Measurements from ENCODE around the gene PDE8B.

PDE8B gene

DNA sequence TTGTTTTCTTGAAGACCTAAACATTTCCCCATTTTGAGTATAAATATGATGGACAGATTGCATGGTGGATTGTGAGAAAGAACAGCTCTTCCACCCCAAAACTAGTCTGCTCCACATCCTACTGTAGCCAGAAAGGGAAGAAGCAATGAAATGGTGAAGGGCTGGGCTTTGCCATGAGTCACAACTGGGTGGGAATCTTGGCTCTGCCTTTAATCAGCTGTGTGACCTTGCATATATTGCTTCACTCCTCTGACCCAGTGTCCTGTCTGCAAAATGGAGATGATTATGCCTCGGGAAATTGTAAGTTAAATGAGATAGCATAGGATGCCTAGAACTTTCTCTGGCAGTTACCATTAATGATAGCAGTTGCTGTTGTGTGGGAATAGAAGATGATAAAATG, 101.9 kb downstream of the PDE8B start:
- intact Hi-C loops (cut with DNase I) = no loop called here
- DNase-seq = no peak

DNA sequence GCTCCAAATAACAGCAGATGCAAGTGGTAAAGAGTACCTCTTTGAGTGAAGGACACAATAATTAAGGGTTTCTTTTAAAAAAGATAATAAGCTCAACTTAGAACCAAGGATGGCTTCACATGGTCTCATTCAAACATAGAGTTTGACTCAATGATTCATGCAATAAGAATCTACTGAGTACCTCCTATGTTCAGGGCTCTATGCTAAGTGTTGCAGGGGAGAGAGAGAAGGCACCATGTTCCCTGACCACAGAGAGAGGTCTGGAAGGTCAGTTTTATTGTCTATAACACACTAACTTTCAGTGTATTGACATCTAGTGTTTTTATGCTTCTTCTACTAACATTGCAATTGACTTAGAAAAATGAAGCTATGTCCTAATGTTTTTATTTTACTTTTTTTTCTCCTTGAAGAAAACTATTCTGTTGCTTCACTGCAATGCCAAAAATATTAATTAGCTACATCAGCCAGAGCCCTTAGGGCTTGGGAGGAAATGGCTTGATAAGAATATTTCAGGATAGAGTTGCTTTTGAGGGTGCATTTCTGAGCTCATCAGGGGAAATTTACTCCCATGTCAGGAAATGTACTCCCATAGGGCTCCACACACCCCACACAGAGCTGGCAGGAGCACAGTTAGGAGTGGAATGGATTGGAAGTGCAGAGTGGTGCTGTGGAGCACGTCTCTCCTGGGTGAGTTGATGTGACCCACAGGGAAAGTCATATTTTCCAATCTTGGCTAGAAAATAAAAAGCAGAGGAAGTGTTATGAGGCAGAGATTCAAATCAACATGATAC, 106.6 kb downstream of the PDE8B start:
- intact Hi-C loops (cut with DNase I) = no loop called here
- no peak for DNase-seq

DNA sequence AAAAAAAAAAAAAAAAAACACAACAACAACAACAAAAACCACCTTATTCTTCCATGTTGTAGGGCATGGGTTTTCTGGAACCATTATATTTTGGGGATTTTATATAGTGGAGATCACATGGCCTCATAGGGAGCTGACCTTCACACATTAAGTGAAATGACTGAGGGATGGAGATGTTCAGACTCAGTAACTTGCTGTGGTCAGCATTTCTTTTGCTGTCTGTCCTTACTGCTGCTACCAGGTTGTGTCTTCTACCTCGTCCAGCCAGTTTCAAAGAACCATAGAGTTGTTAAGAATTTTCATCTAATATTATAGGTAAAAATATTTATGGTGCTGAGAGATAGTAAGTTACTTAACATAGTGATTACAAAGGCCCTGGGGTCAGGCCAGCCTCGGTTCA, 107.6 kb downstream of the PDE8B start:
- DNase-seq = no peak
- intact Hi-C loops (cut with DNase I) = no loop called here

DNA sequence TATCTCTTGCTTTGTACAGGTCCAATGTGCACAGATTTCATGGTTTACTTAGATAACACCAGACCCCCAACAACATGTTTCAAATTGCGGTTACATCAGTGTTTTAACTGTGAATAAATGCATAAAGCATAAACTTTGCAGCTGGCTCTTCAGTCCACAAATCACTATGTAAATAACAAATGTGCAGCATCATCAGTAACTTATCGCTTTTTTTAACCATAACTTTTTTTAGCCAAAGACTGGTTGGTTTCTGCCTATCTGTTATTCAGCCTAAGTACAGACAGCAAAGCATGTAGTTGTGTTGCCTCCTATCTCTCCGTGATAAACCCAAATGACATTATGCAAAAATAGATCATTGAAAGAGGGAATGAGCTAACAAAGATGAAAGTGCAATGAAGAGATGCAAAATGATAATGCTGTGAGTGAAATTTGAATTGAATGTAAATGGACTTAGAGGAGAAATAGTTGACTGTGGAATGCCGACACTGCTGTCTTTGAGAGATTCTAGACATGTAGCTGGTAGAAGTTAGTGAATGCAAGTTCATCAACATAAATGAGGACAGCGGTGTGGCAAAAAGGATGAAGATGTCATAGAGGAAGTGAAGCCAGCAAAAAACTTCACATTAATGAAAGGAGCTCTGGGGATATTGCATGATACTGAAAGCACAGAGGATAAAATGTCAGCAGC, 108.8 kb downstream of the PDE8B start:
- DNase-seq = no peak
- intact Hi-C loops (cut with DNase I) = no loop called here

DNA sequence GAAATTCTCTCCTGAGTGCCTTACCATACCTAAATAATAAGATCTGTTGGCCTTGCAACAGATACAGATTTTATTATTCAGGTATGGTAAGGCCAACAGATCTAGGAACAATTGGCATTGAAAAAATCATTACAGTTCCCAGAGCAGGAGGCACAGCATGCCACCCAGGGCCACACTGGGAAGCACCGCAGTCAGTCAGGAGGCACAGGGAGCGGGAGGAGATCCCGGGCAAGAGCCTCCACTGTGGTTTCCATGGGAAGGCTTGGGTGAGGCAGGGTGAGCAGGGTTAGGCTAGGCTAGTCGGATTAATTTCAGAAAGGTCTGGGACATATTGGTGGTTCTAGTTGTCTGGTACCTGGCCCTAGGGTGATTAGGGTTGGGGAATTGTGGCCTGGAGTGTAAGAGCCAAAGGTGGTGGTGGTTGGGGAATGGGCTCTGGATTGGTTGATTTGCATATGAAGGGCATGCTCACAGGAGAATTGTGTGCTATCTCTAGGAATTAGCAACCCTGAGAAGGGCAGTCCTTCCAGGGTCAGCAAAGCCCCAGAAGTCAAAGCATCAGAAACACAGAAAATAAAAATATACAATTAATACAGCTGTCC, 111.4 kb downstream of the PDE8B start:
- no peak for DNase-seq
- intact Hi-C loops (cut with DNase I) = no loop called here

DNA sequence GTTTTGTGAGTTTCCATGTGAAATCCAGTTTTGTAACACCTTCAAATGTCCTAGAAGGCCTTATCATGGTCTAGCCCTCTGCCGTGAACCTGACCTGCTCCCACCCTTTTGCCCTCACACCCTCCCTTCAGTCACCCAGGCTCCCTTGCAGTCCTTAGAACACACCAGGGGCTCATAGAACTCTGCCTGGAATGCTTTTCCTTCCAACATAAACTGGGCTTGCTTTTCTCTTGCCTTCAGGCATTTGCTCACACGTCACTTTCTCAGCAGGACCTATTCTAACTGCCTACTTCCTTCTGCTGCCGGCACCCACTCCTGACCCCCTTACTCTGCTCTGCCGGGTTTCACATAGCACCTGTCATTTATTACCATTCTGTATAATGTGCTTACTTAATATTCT, 111.9 kb downstream of the PDE8B start:
- no peak for DNase-seq
- intact Hi-C loops (cut with DNase I) = no loop called here

DNA sequence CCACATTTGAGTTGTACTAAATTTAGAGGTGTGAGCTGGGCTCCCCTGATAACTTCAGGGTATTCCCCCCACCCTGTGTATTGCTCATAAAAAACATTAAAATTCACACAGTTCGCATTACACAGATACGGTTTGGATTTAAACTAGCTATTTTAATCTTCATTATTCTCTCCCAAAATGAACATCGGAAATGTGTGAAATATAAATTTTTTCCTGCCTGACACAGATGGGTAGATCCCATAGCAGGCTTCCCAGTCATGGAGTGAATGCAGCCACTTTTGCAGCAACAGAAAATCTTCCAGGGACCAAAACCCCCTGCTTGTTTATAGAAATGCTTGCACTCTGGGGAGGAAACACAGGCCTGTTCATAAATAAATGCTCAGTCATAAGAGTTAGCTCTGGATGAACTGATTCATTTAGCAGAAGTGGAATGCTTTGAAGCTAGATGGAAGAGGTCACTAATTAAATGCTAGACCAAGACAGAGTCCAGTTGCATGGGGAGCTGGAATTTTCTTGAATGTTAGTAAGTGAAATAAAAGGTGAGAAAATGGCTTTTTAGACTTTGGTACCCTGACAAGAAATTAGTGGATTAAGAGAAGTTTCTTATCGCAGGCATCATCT, 115.6 kb downstream of the PDE8B start:
- DNase-seq = no peak
- intact Hi-C loops (cut with DNase I) = no loop called here

DNA sequence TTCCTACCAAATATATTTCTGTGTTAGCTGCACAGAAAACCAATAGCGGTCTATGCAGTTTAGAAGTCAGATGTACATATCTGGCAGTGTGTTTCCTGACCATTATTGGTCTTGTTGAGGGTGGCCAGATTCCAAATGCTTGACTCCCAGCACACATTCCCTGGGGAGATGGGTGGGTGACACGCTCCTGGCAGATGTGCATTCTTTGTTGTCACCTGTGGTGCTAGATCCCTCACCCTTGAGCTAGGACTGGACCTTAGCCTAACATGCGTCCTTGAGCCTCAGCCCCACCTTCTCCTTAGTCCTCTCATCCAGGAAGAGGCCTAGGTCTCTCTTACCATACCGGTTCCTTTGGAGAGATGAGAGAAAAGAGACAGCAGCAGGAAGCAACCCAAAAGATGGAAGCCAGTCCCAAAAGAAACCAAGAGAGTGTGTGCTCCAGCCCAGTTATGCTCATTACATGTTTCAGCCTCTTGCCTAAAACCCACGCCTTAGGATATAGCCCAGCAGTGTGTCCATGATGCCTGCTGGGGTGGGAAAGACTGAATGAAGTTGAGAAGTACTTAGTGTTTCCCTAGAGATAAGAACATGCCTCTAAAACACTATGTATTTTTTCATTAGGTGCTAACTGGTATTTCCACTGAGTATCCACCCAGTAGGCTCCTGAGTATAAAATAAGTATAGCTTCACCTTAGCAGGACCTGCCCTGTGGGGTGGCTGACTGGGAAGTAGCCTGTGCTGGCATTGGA, 116.7 kb downstream of the PDE8B start:
- DNase-seq = no peak
- intact Hi-C loops (cut with DNase I) = no loop called here

DNA sequence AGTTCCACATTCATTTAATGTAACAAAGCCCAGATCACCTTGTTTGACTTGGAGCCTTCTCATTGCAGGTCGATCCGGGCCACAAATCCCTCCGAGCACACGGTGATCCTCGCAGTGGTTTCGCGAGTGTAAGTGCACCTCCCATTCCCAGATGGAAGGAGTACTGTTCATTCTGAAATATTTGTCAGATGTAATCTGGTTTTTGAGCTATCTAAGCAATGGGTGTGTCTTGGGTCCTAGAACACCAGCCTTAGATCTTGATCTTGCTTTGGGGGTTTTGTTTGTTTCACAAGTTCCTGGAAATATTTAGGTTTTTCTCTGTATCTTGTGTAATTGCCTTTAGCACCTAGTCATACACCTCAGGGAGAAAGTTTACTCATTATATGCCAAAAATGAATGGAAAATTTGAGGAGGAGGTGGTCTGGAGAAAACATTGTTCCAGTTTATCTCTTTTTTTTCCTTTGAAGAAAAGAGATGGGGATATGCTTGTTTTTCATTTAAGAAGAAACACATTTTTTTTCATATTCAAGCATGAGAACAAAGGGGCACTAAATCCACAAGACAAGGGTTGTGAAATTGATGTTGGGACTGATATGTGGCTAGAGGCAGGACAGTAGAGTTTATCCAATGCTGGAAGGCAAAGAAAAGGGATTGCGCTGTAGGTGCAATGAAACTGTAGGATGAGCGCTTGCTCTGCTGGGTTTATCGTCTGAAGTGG, 118.6 kb downstream of the PDE8B start:
- DNase-seq = no peak
- intact Hi-C loops (cut with DNase I) = no loop called here

DNA sequence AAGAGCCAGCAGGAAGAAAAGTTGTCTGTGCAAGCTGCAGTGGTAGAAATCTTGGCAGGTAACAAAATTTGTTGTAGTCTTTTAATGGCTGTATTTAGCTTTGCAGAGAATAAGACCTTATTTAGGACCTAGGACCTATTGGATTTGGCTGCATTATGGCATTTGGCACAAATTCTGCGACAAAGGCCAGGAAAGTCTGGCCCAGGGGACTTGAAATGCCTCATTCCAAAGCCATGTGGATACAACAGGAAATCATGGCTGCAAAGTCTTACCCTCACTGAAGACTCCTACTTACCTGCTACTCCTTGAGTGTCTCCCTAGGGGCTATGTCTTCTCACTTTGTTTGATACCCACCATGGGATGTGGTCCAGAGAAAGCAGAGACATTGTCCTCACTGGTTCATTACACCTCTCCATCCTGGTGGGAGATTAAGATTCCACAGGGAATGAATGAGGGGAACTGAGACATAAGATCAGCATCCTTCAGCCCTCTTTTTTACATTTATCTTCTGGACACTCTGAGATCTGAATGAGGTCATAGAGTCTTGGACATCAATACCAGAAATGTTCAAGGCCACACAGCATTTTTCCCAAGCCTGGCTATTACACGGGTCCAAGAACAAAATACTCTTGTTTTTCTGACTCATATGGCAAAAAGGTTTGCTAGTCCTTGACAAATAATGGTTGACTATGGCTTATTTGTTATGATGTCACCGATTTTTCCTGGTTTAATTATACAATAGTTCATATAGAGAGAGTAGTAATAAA, 119.4 kb downstream of the PDE8B start:
- intact Hi-C loops (cut with DNase I) = no loop called here
- DNase-seq = no peak

DNA sequence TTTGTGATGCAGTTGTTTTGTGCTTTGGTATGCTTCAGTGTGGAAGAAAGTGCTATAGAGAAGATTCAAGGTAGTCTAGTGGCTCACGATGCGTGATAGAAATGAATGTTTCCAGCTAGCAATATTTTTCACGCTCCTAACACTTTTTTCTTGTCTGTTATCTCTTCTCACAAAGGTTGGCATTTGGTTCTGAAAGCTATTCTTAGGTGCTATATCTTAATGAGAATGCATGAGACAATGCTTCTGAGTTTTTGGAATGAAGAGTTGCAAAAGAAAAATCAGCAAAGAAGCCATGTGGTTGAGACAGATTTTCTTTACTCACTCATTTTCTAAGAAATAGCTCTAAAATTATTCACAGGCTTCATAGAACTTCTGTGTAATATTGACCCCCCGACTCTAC, 122.6 kb downstream of the PDE8B start:
- intact Hi-C loops (cut with DNase I) = no loop called here
- DNase-seq = no peak

DNA sequence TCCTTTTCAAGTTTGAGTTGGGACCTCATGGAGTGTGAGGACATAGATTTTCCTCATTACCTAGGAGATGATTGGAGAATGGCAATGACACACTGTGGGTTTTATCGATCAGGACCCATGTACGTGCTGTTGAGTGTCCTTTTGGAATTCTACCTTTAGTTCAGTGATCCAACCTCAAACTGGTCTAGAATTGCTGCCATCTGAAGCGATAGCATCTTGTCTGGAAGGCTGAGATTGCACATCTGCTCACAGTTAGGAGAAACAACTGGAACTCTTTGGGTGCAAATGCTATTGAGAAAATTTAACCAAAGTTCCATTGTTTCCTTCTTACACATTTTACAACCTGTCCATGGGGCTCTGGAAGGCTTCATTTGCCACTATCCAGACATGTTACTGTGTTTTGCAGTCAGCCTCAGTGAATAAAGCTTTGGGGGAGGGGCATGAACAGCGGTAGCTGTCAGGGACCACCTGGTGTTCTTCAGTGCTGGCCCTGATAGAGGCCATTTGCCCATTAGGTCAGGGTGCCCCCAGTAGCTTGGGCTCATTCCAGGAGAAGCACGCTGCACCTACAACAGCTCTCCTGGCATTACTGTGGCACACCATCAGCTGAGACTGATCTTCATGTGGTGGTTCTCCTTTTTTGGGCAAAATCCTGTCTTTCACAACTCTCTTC, 123.1 kb downstream of the PDE8B start:
- DNase-seq = no peak

DNA sequence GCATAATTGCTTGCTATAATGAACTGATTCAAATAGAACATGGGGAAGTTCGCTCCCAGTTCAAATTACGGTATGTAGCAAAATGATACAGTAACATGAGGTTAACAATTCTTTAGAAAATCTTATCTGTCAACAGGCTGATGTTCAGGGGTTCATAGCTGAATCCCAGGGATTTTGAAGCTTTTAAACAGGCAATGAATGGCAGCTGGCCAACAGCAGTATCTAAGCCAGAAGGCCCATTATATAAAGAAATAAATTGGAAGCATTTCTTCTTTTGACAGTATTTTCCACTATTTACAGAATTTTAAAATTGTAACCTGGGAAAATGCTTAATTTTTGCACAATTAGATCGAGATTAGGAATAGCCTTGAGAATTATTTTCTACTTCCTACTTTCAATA, 126.8 kb downstream of the PDE8B start:
- intact Hi-C loops (cut with DNase I) = no loop called here
- no peak for DNase-seq

More for the DNA sequence above, 123.1 kb downstream of the PDE8B start:
- intact Hi-C loops (cut with DNase I) = no loop called here

DNA sequence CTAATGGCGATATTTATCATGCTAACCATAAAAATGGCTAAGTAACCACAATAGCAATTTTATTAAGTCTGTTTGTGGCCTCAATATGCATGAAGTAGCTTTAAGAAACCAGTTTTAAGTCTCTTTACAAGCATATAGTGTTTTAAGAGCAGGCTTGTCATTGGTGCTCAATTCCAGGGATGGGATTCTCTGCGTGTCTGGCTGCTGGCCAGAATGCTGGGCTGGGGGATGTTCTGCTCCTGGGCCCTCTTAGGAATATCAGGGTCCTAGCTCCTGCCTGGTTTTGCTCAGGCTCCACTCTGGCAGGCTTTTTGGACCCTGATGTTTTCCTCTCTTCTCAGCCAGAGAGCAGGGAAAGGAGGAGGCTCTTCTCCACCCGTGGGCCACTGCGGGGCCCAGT, 127.2 kb downstream of the PDE8B start:
- intact Hi-C loops (cut with DNase I) = no loop called here
- DNase-seq = no peak

DNA sequence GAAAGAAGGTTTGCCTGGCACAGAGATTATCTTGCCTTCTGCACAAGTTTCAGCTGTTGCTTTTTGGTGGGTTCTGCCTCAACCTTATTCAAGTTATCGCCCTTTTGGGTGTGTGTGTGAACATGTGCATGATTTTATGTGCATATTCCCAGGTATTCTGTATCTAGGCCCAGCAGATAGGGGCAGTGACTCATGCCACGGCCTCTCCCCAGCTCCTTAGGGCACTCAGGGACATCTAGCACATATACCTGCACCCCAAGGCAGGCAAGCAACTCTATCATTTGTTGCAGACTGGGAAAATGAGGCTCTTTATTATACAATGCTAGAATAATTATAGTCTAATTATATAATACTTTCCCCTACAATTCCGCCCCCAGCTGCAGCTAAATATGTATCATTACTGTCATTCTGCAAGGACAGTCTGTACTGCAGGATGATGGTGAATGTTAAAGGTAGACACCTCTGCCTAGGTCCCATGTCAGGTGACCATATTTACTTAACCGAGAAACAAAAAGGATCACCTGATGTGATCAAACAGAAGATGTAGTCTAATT, 128.9 kb downstream of the PDE8B start:
- intact Hi-C loops (cut with DNase I) = no loop called here
- no peak for DNase-seq

DNA sequence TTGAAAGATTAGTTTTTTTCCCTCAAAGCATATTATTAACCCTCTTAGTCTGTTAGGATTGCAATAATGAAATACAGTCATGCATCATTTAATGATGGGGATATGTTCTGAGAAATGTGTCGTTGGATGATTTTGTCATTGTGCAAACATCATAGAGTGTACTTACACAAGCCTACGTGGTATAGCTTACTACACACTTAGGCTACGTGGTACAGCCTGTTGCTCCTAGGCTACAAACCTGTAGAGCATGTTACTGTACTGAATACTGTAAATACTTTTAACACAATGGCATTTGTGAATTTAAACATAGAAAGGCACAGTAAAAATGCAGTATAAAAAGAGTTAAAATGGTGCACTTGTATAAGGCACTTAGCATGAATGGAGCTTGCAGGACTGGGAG, 132.7 kb downstream of the PDE8B start:
- no peak for DNase-seq
- intact Hi-C loops (cut with DNase I) = no loop called here

DNA sequence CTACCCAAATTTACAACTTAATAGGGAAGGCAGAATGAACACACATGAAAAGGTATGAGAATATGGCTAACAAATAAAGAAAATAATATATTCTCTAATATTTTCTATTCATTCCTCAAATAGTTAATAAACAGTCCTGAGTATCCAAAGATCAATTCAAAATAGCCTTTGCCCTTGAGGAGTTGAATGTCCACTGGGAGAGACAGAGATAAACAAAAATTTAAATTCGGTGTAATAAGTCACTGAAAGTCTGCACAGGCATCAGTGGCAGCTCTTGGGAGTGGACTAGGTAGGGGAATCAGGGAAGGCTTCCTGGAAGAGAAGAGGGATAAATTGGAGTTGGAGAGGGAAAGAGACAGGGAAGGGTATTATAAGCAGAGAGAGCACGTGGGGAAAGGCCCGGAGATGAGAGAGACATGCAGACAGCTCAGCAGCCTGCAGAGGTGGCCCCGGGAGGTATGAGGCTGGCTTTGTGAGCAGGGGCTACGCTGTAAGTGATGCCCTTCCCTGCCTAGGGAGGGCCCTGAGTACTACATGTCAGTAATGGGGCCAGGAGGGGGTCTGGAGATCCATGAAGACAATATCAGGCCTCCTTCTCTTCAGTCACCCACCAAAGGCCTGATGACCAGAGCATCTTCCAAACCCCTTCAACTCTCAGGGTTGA, 137.1 kb downstream of the PDE8B start:
- intact Hi-C loops (cut with DNase I) = no loop called here
- no peak for DNase-seq

DNA sequence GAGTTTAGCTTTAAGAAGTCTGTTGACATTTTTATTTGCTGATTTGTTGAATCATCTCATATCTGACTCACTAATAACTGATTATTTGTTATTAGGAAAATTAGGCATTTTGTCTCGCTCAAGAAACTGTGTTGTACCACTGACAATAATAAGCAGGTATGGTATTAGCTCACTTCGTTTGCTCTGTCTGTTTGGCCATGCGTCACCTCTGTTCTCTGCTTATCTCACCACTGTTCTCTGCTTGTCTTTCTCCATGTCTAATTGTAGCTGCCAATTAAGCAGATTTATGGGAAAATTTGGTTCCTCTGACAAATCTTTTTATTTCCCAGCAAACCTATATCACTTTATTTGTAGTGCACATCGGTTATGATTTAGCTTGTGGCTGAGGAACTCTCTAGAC, 142.8 kb downstream of the PDE8B start:
- intact Hi-C loops (cut with DNase I) = no loop called here
- DNase-seq = no peak
